ENCODE data around the gene CNOT1.
"Not testable (repeated sequence)": the region's sequence is repeated elsewhere in the genome, so short reads cannot be mapped to it uniquely, and the experiment has no call there.

CNOT1 gene

DNA sequence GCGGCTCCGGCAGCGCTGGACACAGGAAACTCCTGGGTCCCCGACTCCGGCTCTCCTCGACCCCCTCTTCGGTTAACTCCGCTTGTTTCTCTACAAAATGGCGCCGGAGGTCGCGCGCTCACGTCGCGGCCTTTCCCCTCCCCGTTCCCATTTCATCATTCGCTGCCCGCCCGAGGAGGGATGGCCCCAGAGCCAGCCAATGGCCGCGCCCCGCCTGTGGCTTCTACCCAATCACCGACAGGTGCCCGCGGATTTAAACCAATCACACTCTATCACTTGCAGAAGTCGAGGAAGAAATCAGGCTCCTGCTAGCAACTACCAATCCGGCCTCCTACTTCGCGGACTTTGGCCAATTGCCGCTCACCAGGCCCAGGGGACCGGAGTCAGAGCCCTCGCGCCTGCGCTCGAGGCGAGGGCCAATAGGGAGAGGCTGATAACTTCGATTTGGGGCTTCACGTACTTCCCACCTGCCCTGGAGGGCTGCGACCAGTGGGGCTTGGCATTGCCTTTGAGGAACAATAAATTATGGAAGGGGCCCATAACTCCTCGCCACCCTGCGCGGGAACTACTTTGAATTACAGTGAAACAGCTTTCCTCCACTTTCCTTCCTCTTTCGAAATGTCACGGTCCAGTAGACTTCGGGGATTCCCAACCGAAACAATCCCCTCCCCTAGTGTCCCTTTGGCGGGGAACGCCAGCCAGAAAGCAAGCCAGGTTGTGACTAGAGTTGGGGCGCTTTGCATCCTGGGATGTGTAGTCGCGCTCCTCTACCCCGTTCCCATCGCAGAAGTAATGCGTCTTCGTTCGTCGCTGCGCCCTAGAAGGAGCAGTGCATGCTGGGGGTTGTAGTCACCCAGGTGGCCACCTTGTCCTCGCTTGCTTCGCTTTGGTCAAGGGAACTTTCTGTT is at the start of gene CNOT1:
Gene CNOT1, minus strand, starts transcription at position 94 of the 908 bp plus-strand sequence. CDS start 30,489 bp downstream, outside the sequence.
- Histone ChIP-seq H3K9ac (peak within 1 kb of the TSS; percentile 99), H3K27ac (peak within 1 kb of the TSS; percentile 99), H4K20me1 (peaks cover 44% of the 10 kb centered on the region), H3K36me3 (peaks cover 15% of the 10 kb centered on the region), H3K4me2 (peak within 1 kb of the TSS; percentile 81), H3K9me3 (no peaks in the 10 kb centered on the region), H3K4me3 (peak within 1 kb of the TSS; percentile 100), H3K4me1 (peaks cover 30% of the 10 kb centered on the region), H3K27me3 (no peaks in the 10 kb centered on the region)
- TF ChIP-seq Cebpa-rat (IDR thresholded peaks at IDR 0.05) = 0 out of 2 replicates have a peak, but pooled peaks have one; percentile 25

DNA sequence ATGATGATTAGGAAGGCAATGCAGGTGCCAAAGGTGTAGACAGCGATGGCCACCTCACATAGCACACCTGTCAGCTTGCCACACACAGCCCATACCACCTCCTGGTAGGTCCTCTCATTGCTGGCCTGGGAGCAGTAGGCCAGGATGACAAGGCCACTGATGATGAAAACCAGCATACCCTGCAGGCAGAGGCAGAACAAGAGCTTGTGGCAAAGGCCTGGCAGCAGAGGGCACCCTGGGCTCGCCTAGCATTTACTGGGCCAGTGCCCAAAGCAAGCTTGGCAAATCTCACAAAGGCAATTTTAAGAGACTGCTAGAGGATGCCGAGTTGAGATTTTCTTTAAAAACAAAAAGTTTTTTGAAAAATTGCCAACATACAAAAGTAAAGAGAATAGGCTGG is 49.1 kb upstream of the CNOT1 start:
- Histone ChIP-seq H4K20me1 (no peaks in the 10 kb centered on the region), H3K36me3 (peaks cover 58% of the 10 kb centered on the region), H3K9ac (no peak overlapping the region), H3K4me3 (no peak overlapping the region), H3K27ac (no peak overlapping the region), H3K4me1 (peaks cover 7% of the 10 kb centered on the region), H3K27me3 (no peaks in the 10 kb centered on the region), H3K9me3 (no peaks in the 10 kb centered on the region), H3K4me2 (no peak overlapping the region)
- no peak for TF ChIP-seq Cebpa-rat (IDR thresholded peaks at IDR 0.05)

DNA sequence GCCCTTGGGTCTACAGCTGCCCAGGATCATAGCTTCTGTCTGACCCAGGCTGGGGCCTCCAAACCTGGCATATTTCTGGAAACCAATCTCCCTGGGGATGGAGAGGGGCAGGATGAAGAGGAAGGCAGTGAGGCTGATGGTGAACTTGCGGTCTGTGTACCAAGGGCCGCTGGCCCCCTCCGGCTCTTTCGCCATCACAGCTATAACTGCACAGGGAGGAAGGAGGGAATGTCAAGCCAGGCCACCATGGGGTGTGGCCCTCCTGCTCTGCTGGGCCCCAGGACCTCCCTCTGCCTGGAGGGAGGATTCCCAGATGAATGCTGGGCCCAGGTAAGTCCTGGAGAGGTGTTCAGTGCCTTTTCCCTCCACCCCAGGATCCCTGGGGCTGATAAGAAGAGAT is 48.6 kb upstream of the CNOT1 start:
- Histone ChIP-seq H3K4me2 (no peak overlapping the region), H3K9me3 (no peaks in the 10 kb centered on the region), H3K27me3 (no peaks in the 10 kb centered on the region), H3K36me3 (peaks cover 58% of the 10 kb centered on the region), H4K20me1 (no peaks in the 10 kb centered on the region), H3K4me1 (peaks cover 2% of the 10 kb centered on the region), H3K27ac (no peak overlapping the region), H3K4me3 (no peak overlapping the region), H3K9ac (no peak overlapping the region)
- TF ChIP-seq Cebpa-rat (IDR thresholded peaks at IDR 0.05) = no peak

GRCh38 chr16:58670946-58671583 is 41.4 kb upstream of the CNOT1 start:
- Histone ChIP-seq H3K4me1 (no peaks in the 10 kb centered on the region), H3K9me3 (no peaks in the 10 kb centered on the region), H3K4me3 (no peak overlapping the region), H3K4me2 (no peak overlapping the region), H3K27me3 (no peaks in the 10 kb centered on the region), H4K20me1 (no peaks in the 10 kb centered on the region), H3K36me3 (peaks cover 46% of the 10 kb centered on the region), H3K27ac (no peak overlapping the region), H3K9ac (no peak overlapping the region)
- no peak for TF ChIP-seq Cebpa-rat (IDR thresholded peaks at IDR 0.05)

DNA sequence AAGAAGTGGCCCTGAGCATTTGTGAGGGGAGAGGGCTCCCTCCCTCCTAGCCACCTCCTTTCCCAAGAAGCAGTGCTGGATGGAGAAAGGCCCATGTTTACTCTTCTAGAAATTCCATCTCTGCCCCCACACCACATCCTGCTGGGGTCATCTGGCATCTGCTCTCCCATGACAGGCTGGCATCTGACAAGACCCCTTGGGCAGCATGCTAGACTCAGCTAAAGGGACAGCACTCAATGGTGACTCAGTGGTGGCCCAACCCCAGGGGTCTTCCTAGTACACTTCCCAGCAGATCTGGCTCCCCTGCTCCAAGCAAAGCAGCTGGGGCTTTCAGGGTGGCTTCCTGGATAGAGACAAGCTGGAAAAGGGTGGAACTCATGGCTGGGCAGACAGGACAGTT is 40.6 kb upstream of the CNOT1 start:
- no peak for TF ChIP-seq Cebpa-rat (IDR thresholded peaks at IDR 0.05)
- H3K27ac ChIP-seq = no peak overlapping the region
- H3K4me1 ChIP-seq = no peaks in the 10 kb centered on the region
- H3K9ac ChIP-seq = no peak overlapping the region
- no peaks in the 10 kb centered on the region for H4K20me1 ChIP-seq
- H3K9me3 ChIP-seq = no peaks in the 10 kb centered on the region
- H3K4me2 ChIP-seq = no peak overlapping the region
- no peak overlapping the region for H3K4me3 ChIP-seq
- H3K36me3 ChIP-seq = peaks cover 38% of the 10 kb centered on the region
- no peaks in the 10 kb centered on the region for H3K27me3 ChIP-seq

DNA sequence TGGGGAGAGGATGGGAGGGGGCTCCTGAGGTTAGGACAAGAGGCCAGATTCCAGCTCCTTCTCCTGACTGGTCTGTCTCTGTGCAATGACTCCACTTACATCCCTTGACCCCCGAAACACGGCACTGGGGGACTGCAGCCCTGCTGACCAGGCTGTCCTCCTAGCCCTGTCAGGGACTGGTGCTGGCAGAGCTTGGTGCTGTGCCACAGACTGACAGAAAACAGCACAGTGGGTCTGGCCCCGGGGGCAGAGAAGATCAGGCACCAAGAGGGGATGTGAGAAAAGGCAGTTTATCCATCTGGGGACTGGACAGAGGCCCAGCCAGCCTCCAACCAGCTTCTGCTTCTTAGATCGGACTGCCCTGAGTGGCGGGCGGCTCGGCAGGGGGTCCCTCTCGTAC is 35.6 kb upstream of the CNOT1 start:
- no peak for TF ChIP-seq Cebpa-rat (IDR thresholded peaks at IDR 0.05)
- no peaks in the 10 kb centered on the region for H3K9me3 ChIP-seq
- H3K9ac ChIP-seq = no peak overlapping the region
- H4K20me1 ChIP-seq = no peaks in the 10 kb centered on the region
- H3K4me2 ChIP-seq = no peak overlapping the region
- H3K4me1 ChIP-seq = no peaks in the 10 kb centered on the region
- peaks cover 13% of the 10 kb centered on the region for H3K36me3 ChIP-seq
- H3K4me3 ChIP-seq = no peak overlapping the region
- H3K27me3 ChIP-seq = no peaks in the 10 kb centered on the region
- no peak overlapping the region for H3K27ac ChIP-seq

- no peak overlapping the region for H3K4me2 ChIP-seq
- no peaks in the 10 kb centered on the region for H3K27me3 ChIP-seq
- H3K4me3 ChIP-seq = no peak overlapping the region
- H3K4me1 ChIP-seq = no peaks in the 10 kb centered on the region
- no peaks in the 10 kb centered on the region for H4K20me1 ChIP-seq
- H3K9ac ChIP-seq = no peak overlapping the region
- TF ChIP-seq Cebpa-rat (IDR thresholded peaks at IDR 0.05) = no peak
- no peak overlapping the region for H3K27ac ChIP-seq
- H3K36me3 ChIP-seq = peaks cover 1% of the 10 kb centered on the region; the same call in 1 of the 2 replicates
- H3K9me3 ChIP-seq = no peaks in the 10 kb centered on the region
Observed at GRCh38 chr16:58661199-58661830, 31.7 kb upstream of the CNOT1 start.

- not testable (repeated sequence) for H3K9ac ChIP-seq, H3K4me3 ChIP-seq, H3K27ac ChIP-seq, H3K9me3 ChIP-seq, H3K36me3 ChIP-seq, H3K4me1 ChIP-seq, H4K20me1 ChIP-seq, H3K4me2 ChIP-seq, H3K27me3 ChIP-seq
Observed at GRCh38 chr16:58659911-58660310, 30.3 kb upstream of the CNOT1 start.

DNA sequence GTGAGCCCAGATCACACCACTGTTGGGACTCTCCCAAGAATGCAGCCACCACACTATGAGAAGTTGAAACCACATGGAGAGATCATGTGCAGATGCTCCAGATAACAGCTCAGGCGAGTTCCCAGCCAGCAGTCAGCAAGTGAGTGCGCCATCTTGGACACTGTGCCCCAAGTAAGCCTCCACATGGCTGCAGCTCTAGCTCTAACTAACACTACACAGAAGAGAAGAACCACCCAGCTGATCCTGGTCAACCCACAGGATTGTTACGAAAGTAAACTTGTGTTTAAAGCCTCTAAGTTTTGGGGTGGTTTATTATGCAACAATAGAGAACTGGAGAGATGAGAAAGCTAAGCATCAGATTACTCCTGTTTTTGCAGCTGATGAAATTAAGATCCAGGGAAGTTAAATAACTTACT is 29.2 kb upstream of the CNOT1 start:
- no peaks in the 10 kb centered on the region for H3K36me3 ChIP-seq
- no peak overlapping the region for H3K9ac ChIP-seq
- no peaks in the 10 kb centered on the region for H3K4me1 ChIP-seq
- TF ChIP-seq Cebpa-rat (IDR thresholded peaks at IDR 0.05) = no peak
- no peak overlapping the region for H3K4me2 ChIP-seq
- H3K27ac ChIP-seq = no peak overlapping the region
- no peaks in the 10 kb centered on the region for H3K27me3 ChIP-seq
- H4K20me1 ChIP-seq = no peaks in the 10 kb centered on the region
- no peak overlapping the region for H3K4me3 ChIP-seq
- H3K9me3 ChIP-seq = no peaks in the 10 kb centered on the region

- TF ChIP-seq Cebpa-rat (IDR thresholded peaks at IDR 0.05) = no peak
- Histone ChIP-seq H3K27me3 (no peaks in the 10 kb centered on the region), H3K9me3 (no peaks in the 10 kb centered on the region), H3K4me3 (no peak overlapping the region), H3K9ac (no peak overlapping the region), H3K4me1 (peaks cover 1% of the 10 kb centered on the region; the same call in 1 of the 2 replicates), H3K36me3 (no peaks in the 10 kb centered on the region), H3K4me2 (no peak overlapping the region), H4K20me1 (no peaks in the 10 kb centered on the region), H3K27ac (no peak overlapping the region)
Observed at GRCh38 chr16:58656899-58657298, 27.3 kb upstream of the CNOT1 start.
